ENCODE data around the gene B3GNT2. TPM values are rescaled to one million over a fixed set of nuclear protein-coding genes. Genes with fewer than 3 reads are reported as not detected.

Gene B3GNT2
- total RNA-seq, 1 experiment from 2014 or later, result 50.5 TPM

DNA sequence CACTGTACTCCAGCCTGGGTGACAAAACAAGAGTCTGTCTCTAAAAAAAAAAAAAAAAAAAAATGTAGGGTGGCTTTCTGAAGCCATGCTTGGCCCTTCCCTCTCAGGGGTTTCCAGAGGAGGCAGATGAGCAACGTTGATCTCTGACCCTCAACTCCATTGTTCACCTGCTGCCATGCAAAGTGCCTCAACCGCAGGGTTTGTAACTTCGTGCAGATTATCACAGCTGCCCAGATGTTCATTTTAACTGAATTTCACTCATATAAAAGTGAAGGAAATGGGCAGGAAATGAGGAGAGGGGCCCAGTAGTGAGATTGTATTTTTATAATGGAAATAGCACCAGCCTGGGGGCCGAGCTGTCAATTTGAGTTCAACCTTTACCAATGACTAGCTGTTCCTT lies 14.9 kb upstream of the B3GNT2 start:
- no peak overlapping the region for H3K4me3 Mint-ChIP-seq (ENCODE audit: unreplicated experiment)
- intact Hi-C loops (cut with micrococcal nuclease; ENCODE audit: unreplicated experiment), result no loop called here
- Histone ChIP-seq H3K27me3 (replicated peaks; ENCODE audit: control insufficient read depth, insufficient read depth, low read length) (no peaks in the 10 kb centered on the region), H3K4me1 (no peaks in the 10 kb centered on the region), H3K9me3 (no peaks in the 10 kb centered on the region), H3K36me3 (ENCODE audit: control insufficient read depth, insufficient read depth, low read length) (no peaks in the 10 kb centered on the region), H3K4me3 (ENCODE audit: low read depth, low read length) (no peak overlapping the region)
- no peaks in the 10 kb centered on the region for H3K27me3 Mint-ChIP-seq (ENCODE audit: insufficient read depth, unreplicated experiment)
- no peaks in the 10 kb centered on the region for H3K9me3 Mint-ChIP-seq (ENCODE audit: unreplicated experiment)
- CTCF ChIA-PET, result no interaction called here
- no peak for DNase-seq
- TF ChIP-seq, protein P1, sequence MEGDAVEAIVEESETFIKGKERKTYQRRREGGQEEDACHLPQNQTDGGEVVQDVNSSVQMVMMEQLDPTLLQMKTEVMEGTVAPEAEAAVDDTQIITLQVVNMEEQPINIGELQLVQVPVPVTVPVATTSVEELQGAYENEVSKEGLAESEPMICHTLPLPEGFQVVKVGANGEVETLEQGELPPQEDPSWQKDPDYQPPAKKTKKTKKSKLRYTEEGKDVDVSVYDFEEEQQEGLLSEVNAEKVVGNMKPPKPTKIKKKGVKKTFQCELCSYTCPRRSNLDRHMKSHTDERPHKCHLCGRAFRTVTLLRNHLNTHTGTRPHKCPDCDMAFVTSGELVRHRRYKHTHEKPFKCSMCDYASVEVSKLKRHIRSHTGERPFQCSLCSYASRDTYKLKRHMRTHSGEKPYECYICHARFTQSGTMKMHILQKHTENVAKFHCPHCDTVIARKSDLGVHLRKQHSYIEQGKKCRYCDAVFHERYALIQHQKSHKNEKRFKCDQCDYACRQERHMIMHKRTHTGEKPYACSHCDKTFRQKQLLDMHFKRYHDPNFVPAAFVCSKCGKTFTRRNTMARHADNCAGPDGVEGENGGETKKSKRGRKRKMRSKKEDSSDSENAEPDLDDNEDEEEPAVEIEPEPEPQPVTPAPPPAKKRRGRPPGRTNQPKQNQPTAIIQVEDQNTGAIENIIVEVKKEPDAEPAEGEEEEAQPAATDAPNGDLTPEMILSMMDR (IDR thresholded peaks at IDR 0.05; ENCODE audit: insufficient read depth in 1 of 2, low read depth in 1 of 2, low read length in 1 of 2, severe bottlenecking in 1 of 2, unreplicated experiment in 1 of 2), result no peak
- BruUV-seq (replicated peaks), result no TSS peak
- POLR2A ChIA-PET, result no interaction called here
- no peaks in the 10 kb centered on the region for H3K4me1 Mint-ChIP-seq (ENCODE audit: low read depth, unreplicated experiment)
- no peaks in the 10 kb centered on the region for H3K36me3 Mint-ChIP-seq (ENCODE audit: insufficient read depth, unreplicated experiment)
- H3K27ac Mint-ChIP-seq (ENCODE audit: unreplicated experiment), result no peak overlapping the region

DNA sequence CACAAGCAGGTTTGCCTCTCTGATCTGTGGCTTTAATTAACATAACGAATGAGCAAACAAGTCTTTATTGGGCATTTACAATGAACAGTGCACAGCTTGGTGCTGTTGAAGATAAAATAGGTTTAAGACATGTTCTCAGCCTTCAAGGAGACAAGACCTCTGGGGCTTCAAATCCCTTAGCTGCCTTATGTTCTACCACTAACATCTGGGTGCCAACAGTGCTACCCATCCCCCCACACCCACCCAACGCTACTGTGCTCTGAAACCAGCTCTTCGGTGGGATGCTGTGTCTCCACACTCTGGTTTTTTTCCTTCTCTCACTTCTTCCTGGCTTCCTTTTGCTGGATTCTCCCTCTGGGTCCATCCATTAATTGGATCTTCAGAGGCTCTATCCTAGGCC lies 14.1 kb upstream of the B3GNT2 start:
- no peak overlapping the region for H3K4me3 Mint-ChIP-seq (ENCODE audit: unreplicated experiment)
- intact Hi-C loops (cut with micrococcal nuclease; ENCODE audit: unreplicated experiment), result no loop called here
- H3K27ac Mint-ChIP-seq (ENCODE audit: unreplicated experiment), result no peak overlapping the region
- DNase-seq, result no peak
- BruUV-seq (replicated peaks), result no TSS peak
- no peaks in the 10 kb centered on the region for H3K27me3 Mint-ChIP-seq (ENCODE audit: insufficient read depth, unreplicated experiment)
- H3K4me1 Mint-ChIP-seq (ENCODE audit: low read depth, unreplicated experiment), result no peaks in the 10 kb centered on the region
- ChIA-PET POLR2A (no interaction called here), CTCF (no interaction called here)
- Histone ChIP-seq H3K9me3 (no peaks in the 10 kb centered on the region), H3K4me3 (ENCODE audit: low read depth, low read length) (no peak overlapping the region), H3K27me3 (replicated peaks; ENCODE audit: control insufficient read depth, insufficient read depth, low read length) (no peaks in the 10 kb centered on the region), H3K4me1 (no peaks in the 10 kb centered on the region), H3K36me3 (ENCODE audit: control insufficient read depth, insufficient read depth, low read length) (no peaks in the 10 kb centered on the region)
- TF ChIP-seq, protein P1 (IDR thresholded peaks at IDR 0.05; ENCODE audit: insufficient read depth in 1 of 2, low read depth in 1 of 2, low read length in 1 of 2, severe bottlenecking in 1 of 2, unreplicated experiment in 1 of 2), result no peak
- no peaks in the 10 kb centered on the region for H3K36me3 Mint-ChIP-seq (ENCODE audit: insufficient read depth, unreplicated experiment)
- no peaks in the 10 kb centered on the region for H3K9me3 Mint-ChIP-seq (ENCODE audit: unreplicated experiment)

- Histone ChIP-seq H3K9me3 (no peaks in the 10 kb centered on the region), H3K36me3 (ENCODE audit: control insufficient read depth, insufficient read depth, low read length) (no peaks in the 10 kb centered on the region), H3K4me3 (ENCODE audit: low read depth, low read length) (no peak overlapping the region), H3K4me1 (no peaks in the 10 kb centered on the region), H3K27me3 (replicated peaks; ENCODE audit: control insufficient read depth, insufficient read depth, low read length) (no peaks in the 10 kb centered on the region)
- no peaks in the 10 kb centered on the region for H3K36me3 Mint-ChIP-seq (ENCODE audit: insufficient read depth, unreplicated experiment)
- ChIA-PET CTCF (no interaction called here), POLR2A (no interaction called here)
- no peak overlapping the region for H3K27ac Mint-ChIP-seq (ENCODE audit: unreplicated experiment)
- no peak for DNase-seq
- BruUV-seq (replicated peaks), result no TSS peak
- no peaks in the 10 kb centered on the region for H3K9me3 Mint-ChIP-seq (ENCODE audit: unreplicated experiment)
- no peaks in the 10 kb centered on the region for H3K27me3 Mint-ChIP-seq (ENCODE audit: insufficient read depth, unreplicated experiment)
- intact Hi-C loops (cut with micrococcal nuclease; ENCODE audit: unreplicated experiment), result no loop called here
- no peak overlapping the region for H3K4me3 Mint-ChIP-seq (ENCODE audit: unreplicated experiment)
- no peaks in the 10 kb centered on the region for H3K4me1 Mint-ChIP-seq (ENCODE audit: low read depth, unreplicated experiment)
- TF ChIP-seq, protein P1 (IDR thresholded peaks at IDR 0.05; ENCODE audit: insufficient read depth in 1 of 2, low read depth in 1 of 2, low read length in 1 of 2, severe bottlenecking in 1 of 2, unreplicated experiment in 1 of 2), result no peak
Measured at GRCh38 chr2:62184512-62185230, 11.2 kb upstream of the B3GNT2 start.
